HepG2 (cell line): Measurements from ENCODE around the gene STATH. TPM values are rescaled to one million over a fixed set of nuclear protein-coding genes. Genes with fewer than 3 reads are reported as not detected.

Experiments used
- ATAC-seq: fragments of 200-7000 bp; cut with Tn5 transposase; 3 replicates; pipeline ENCODE4 v1.9.1; 2020; ENCODE audit warnings: mild to moderate bottlenecking, moderate library complexity
- BruUV-seq: library from RNA; stranded (reverse); fragments of 400-500 nt; replicated peaks from 2 replicates; lab custom pipeline; 2021; lab: Mats Ljungman, UMichigan
- CTCF ChIA-PET: fragments of 300-600 bp; formaldehyde crosslinking; extraction: SDS; loops from one replicate; lab custom pipeline; 2021; ENCODE audit warnings: low total read pairs, inconsistent platforms, low intra/inter-chr PET ratio; lab: Yijun Ruan, JAX
- POLR2A ChIA-PET: fragments of 350-600 bp; sonication (Branson Sonifier 250); formaldehyde crosslinking; loops from one replicate; lab custom pipeline; 2020; ENCODE audit warnings: antibody characterized with exemption, inconsistent platforms; lab: Yijun Ruan, JAX
- DNase-seq: peaks from one replicate; pipeline ENCODE4 v3.0.0-alpha.2; 2015; ENCODE audit warnings: low spot score
- FAIRE-seq: peaks from 3 replicates; lab custom pipeline; 2011; peaks lifted over from hg19 to GRCh38; lab: Jason Lieb, UNC
- H2AFZ ChIP-seq: one replicate; pipeline ENCODE4 v1.6.1; 2011; ENCODE audit warnings: low read length, inconsistent platforms
- H3K27ac ChIP-seq: fragments of 300-600 bp; 3 replicates; pipeline ENCODE4 v1.8.0; 2011; ENCODE audit warnings: mixed run types, mild to moderate bottlenecking, mixed read lengths, low read length, inconsistent platforms; ENCODE audit not compliant: insufficient read depth; ENCODE audit errors: extremely low read length
- H3K27me3 ChIP-seq, 2 experiments: fragments of 200-600 bp in 1 of 2; 2 replicates in 1 of 2; 3 replicates in 1 of 2; pipeline versions ENCODE4 v1.6.0 to v1.8.0; 2011; ENCODE audit warnings: low read length in 2 of 2, mild to moderate bottlenecking in 2 of 2, moderate library complexity in 2 of 2, inconsistent platforms in 1 of 2; ENCODE audit not compliant: insufficient read depth in 2 of 2, control insufficient read depth in 1 of 2
- H3K36me3 ChIP-seq, 2 experiments: fragments of 200-600 bp in 1 of 2; replicated peaks in 1 of 2; 2 replicates in 1 of 2; 3 replicates in 1 of 2; pipeline versions ENCODE4 v1.5.1 to v1.8.0; 2011; ENCODE audit warnings: low read length in 2 of 2, inconsistent platforms in 1 of 2; ENCODE audit not compliant: insufficient read depth in 2 of 2, control insufficient read depth in 1 of 2
- H3K4me1 ChIP-seq: 2 replicates; pipeline ENCODE4 v1.5.1; 2012; ENCODE audit warnings: low read length, inconsistent platforms; ENCODE audit not compliant: insufficient read depth
- H3K4me2 ChIP-seq: 2 replicates; pipeline ENCODE4 v1.6.0; 2011; ENCODE audit warnings: low read depth, low read length, inconsistent platforms
- H3K4me3 ChIP-seq, 3 experiments: fragments of 200-600 bp in 1 of 3; sonication (generic), shearing (Covaris generic) in 1 of 3; replicated peaks in 1 of 3; 2 replicates each; pipeline ENCODE4 v1.5.1; 2011 to 2016; ENCODE audit warnings: low read length in 3 of 3, inconsistent platforms in 2 of 3, low read depth in 2 of 3, mild to moderate bottlenecking in 2 of 3, control low read depth in 1 of 3, mixed read lengths in 1 of 3; ENCODE audit not compliant: insufficient read depth in 1 of 3
- H3K79me2 ChIP-seq: one replicate; pipeline ENCODE4 v1.6.1; 2011; ENCODE audit warnings: low read length, inconsistent platforms; ENCODE audit not compliant: insufficient read depth
- H3K9ac ChIP-seq: 2 replicates; pipeline ENCODE4 v1.6.0; 2011; ENCODE audit warnings: mild to moderate bottlenecking, low read depth, low read length, inconsistent platforms; ENCODE audit not compliant: insufficient read depth
- H3K9me3 ChIP-seq: 2 replicates; pipeline ENCODE4 v1.5.1; 2012; ENCODE audit warnings: mild to moderate bottlenecking, low read length
- H4K20me1 ChIP-seq: 2 replicates; pipeline ENCODE4 v1.6.0; 2011; ENCODE audit warnings: inconsistent platforms, mild to moderate bottlenecking, low read length, moderate library complexity; ENCODE audit not compliant: insufficient read depth
- ATF7 ChIP-seq, 2 experiments: fragments of 450-650 bp in 1 of 2; sonication (generic) in 1 of 2; formaldehyde crosslinking in 1 of 2; IDR thresholded peaks; 2 replicates each; pipeline versions ENCODE4 v1.4.0 to v1.6.1; 2016 to 2020; ENCODE audit warnings: antibody characterized with exemption in 1 of 2, mild to moderate bottlenecking in 1 of 2, missing genetic modification reagents in 1 of 2
- DMAP1 ChIP-seq: IDR thresholded peaks from 2 replicates; pipeline ENCODE4 v1.6.1; 2016
- EP300 ChIP-seq, 3 experiments: sonication (generic) in 1 of 3; formaldehyde crosslinking in 1 of 3; IDR thresholded peaks; 2 replicates each; pipeline versions ENCODE4 v1.5.1 to v1.6.1; 2011 to 2020; ENCODE audit warnings: low read depth in 2 of 3, low read length in 2 of 3, borderline replicate concordance in 1 of 3, improper control_type of control experiment in 1 of 3, mild to moderate bottlenecking in 1 of 3, missing genetic modification reagents in 1 of 3, moderate library complexity in 1 of 3
- IKZF4 ChIP-seq: sonication (generic); formaldehyde crosslinking; IDR thresholded peaks from 2 replicates; pipeline ENCODE4 v1.5.1; 2020; ENCODE audit warnings: borderline replicate concordance, mild to moderate bottlenecking, low read depth, missing genetic modification reagents; ENCODE audit errors: not compliant biosample characterization
- MZF1 ChIP-seq: sonication (generic); formaldehyde crosslinking; IDR thresholded peaks from 2 replicates; pipeline ENCODE4 v1.8.1; 2023; ENCODE audit warnings: mild to moderate bottlenecking, missing genetic modification reagents, borderline replicate concordance
- ZBTB34 ChIP-seq: sonication (generic); formaldehyde crosslinking; IDR thresholded peaks from 2 replicates; pipeline ENCODE4 v1.8.0; 2022; ENCODE audit warnings: mild to moderate bottlenecking, missing genetic modification reagents
- ZBTB7B ChIP-seq: sonication (generic); formaldehyde crosslinking; IDR thresholded peaks from 2 replicates; pipeline ENCODE4 v1.4.0; 2020; ENCODE audit warnings: missing genetic modification reagents
- ZNF234 ChIP-seq: sonication (generic); formaldehyde crosslinking; conservative IDR thresholded peaks from 2 replicates; pipeline ENCODE4 v1.5.1; 2020; ENCODE audit warnings: mild to moderate bottlenecking, missing genetic modification reagents
- ZNF337 ChIP-seq: sonication (generic); formaldehyde crosslinking; IDR thresholded peaks from 2 replicates; pipeline ENCODE4 v1.5.1; 2020; ENCODE audit warnings: missing genetic modification reagents, low read depth, mild to moderate bottlenecking, borderline replicate concordance
- ZNF781 ChIP-seq: sonication (generic); formaldehyde crosslinking; IDR thresholded peaks from 2 replicates; pipeline ENCODE4 v1.5.1; 2020; ENCODE audit warnings: borderline replicate concordance, mild to moderate bottlenecking, missing genetic modification reagents; ENCODE audit errors: not compliant biosample characterization
- ZUFSP ChIP-seq: sonication (generic); formaldehyde crosslinking; IDR thresholded peaks from 2 replicates; pipeline ENCODE4 v1.9.0; 2021; ENCODE audit warnings: missing genetic modification reagents, mild to moderate bottlenecking, borderline replicate concordance
- WGBS: methylation state at CpG from one replicate; pipeline ENCODE4 v1.1.6; 2017; ENCODE audit warnings: low lambda C conversion rate; 5-methylcytosine and 5-hydroxymethylcytosine counted together
- in situ Hi-C: cut with HindIII; loops from 2 replicates; pipeline ENCODE4 v1.10.0; 2017; ENCODE audit warnings: low pct_unique_long_range_greater_than_20kb; ENCODE audit not compliant: extremely low pct_ligation_motif_present
- intact Hi-C: fragments of 100-400 bp; cut with micrococcal nuclease; formaldehyde crosslinking; loops from one replicate; pipeline ENCODE4 v1.10.0; 2022; ENCODE audit not compliant: unreplicated experiment
- polyA plus RNA-seq, 8 experiments: library from polyadenylated mRNA; depleted of rRNA in 3 of 8; stranded (reverse) in 7 of 8; unstranded in 1 of 8; fragments of >200 nt; fragmentation: Illumina TruSeq in 4 of 8; extraction: Trizol in 4 of 8; gene quantifications; 2 replicates each; pipeline versions ENCODE4 v1.2.1 to v1.2.3, GENCODE V29; 2011 to 2016; ENCODE audit warnings: low read depth in 4 of 8, missing spikeins in 1 of 8, mixed read lengths in 1 of 8; ENCODE audit not compliant: insufficient read depth in 1 of 8
- total RNA-seq, 5 experiments: library from RNA; depleted of rRNA; stranded (reverse); fragments of >200 nt; fragmentation: Illumina TruSeq; extraction: Trizol; gene quantifications; 2 replicates each; pipeline ENCODE4 v1.2.3, GENCODE V29; 2016; ENCODE audit warnings: low read depth in 1 of 5
- TF ChIP-seq, protein P1 (sequence below): sonication (generic); formaldehyde crosslinking; conservative IDR thresholded peaks from 2 replicates; pipeline ENCODE4 v1.4.0; 2020; ENCODE audit warnings: missing genetic modification reagents

Gene STATH
- total and polyA plus RNA-seq, 2 of the 13 experiments (the other 11 are each of a cell fraction or from before 2014, with no cell fraction given): not detected

DNA sequence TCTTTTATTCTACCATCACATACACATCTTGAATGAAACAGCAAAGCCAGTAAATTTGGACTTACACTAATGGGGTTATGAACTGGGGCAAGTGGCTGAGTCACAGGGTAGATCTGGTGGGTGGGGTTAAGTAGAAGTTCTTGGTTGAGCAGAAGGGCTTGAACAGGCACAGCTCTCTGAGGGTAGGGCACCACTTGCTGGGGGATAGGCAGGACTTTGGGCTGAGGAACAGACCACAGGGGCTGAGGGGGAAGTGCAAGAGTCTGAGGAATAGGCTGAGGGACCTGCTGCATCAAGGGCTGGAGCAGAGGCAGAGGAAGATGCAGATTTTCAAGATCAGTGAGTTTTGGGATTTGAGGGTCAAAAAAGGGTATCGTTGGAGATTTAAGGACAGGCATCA lies 38.6 kb upstream of the STATH start:
- CTCF ChIA-PET: no interaction called here
- Histone ChIP-seq H3K27ac (no peak overlapping the region), H3K4me3 (no peak overlapping the region), H2AFZ (no peak overlapping the region), H3K79me2 (no peaks in the 10 kb centered on the region), H3K36me3 (no peaks in the 10 kb centered on the region), H3K9me3 (no peaks in the 10 kb centered on the region), H3K4me2 (no peak overlapping the region), H4K20me1 (no peaks in the 10 kb centered on the region), H3K4me1 (no peaks in the 10 kb centered on the region), H3K27me3 (no peaks in the 10 kb centered on the region)
- intact Hi-C loops: no loop called here
- BruUV-seq: no TSS peak
- no peak for DNase-seq
- FAIRE-seq: no peak
- 96% methylated on average over 1 of the region's 1 CpG for WGBS
- TF ChIP-seq ATF7 (IDR thresholded peaks at IDR 0.05) (no peak), ATF7 (CRISPR knock-in tag; IDR thresholded peaks at IDR 0.05) (no peak), ZNF337 (no peak), IKZF4 (CRISPR knock-in tag) (no peak)
- TF ChIP-seq, protein P1, sequence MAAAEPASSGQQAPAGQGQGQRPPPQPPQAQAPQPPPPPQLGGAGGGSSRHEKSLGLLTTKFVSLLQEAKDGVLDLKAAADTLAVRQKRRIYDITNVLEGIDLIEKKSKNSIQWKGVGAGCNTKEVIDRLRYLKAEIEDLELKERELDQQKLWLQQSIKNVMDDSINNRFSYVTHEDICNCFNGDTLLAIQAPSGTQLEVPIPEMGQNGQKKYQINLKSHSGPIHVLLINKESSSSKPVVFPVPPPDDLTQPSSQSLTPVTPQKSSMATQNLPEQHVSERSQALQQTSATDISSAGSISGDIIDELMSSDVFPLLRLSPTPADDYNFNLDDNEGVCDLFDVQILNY (CRISPR knock-in tag): no peak
- TF ChIP-seq, all 625 proteins: peak for 0
- ATAC-seq: no peak
- no peak overlapping the region for H3K9ac ChIP-seq
- in situ Hi-C loops: no loop called here
- POLR2A ChIA-PET: no interaction called here

DNA sequence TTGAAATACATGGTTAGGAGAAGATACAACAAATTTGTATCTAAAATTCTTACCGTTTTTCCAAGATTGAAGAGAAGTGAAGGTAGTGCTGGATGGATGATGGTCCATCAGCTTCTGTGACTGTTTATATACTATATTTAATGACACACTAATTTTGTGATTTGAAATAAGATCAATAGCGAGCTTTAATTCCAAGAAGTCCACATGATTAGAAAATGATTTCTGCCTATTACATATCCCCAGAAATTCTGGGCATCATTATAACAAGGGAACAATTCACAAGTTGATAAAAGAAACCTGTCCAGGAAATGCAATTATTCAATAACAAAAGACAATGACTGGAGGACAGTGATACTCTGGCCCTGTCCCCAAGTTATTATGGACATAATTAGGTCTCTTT lies 30.1 kb upstream of the STATH start, which contains the start of gene CSN2:
Gene CSN2, minus strand, starts transcription at position 101 of the 400 bp plus-strand sequence. CDS start 4,733 bp downstream, outside the sequence.
- H3K9me3 ChIP-seq: no peaks in the 10 kb centered on the region
- FAIRE-seq (no peak), ATAC-seq (no peak), DNase-seq (no peak)
- ChIA-PET CTCF (no interaction called here), POLR2A (no interaction called here)
- WGBS: 38% methylated on average over 2 of the region's 2 CpGs
- no peak within 1 kb of the TSS for H2AFZ ChIP-seq
- H3K4me1 ChIP-seq: peaks cover 14% of the 10 kb centered on the region
- intact Hi-C loops: no loop called here
- H3K4me3 ChIP-seq: no peak within 1 kb of the TSS
- H3K27ac ChIP-seq: no peak within 1 kb of the TSS
- no peak within 1 kb of the TSS for H3K4me2 ChIP-seq
- in situ Hi-C loops: no loop called here
- H3K79me2 ChIP-seq: no peaks in the 10 kb centered on the region
- BruUV-seq: no TSS peak
- no peaks in the 10 kb centered on the region for H3K36me3 ChIP-seq
- H3K27me3 ChIP-seq: no peaks in the 10 kb centered on the region; a peak in 1 of 5 replicates
- H3K9ac ChIP-seq: no peak within 1 kb of the TSS
- H4K20me1 ChIP-seq: no peaks in the 10 kb centered on the region
- TF ChIP-seq EP300 (IDR thresholded peaks at IDR 0.05; ENCODE audit: low read depth in 2 of 2, low read length in 2 of 2): no peak
- TF ChIP-seq EP300 (CRISPR knock-in tag; IDR thresholded peaks at IDR 0.05; ENCODE audit: borderline replicate concordance): no peak
- no peak for TF ChIP-seq MZF1 (CRISPR knock-in tag)
- TF ChIP-seq ZNF234: no peak
- TF ChIP-seq DMAP1 (CRISPR knock-in tag): no peak
- no peak for TF ChIP-seq ZUFSP
- no peak for TF ChIP-seq ZNF781 (CRISPR knock-in tag)
- no peak for TF ChIP-seq ZBTB7B (CRISPR knock-in tag)
- TF ChIP-seq ZBTB34 (CRISPR knock-in tag): no peak
